HG03175 (cell line): Measurements from ENCODE around the gene STK11IP.

Experiments used
- ATAC-seq: cut with Tn5 transposase; IDR thresholded peaks from one replicate; pipeline ENCODE4 v1.9.1; 2021; ENCODE audit warnings: mild to moderate bottlenecking, moderate library complexity; ENCODE audit not compliant: unreplicated experiment

STK11IP gene

GRCh38 chr2:219614076-219614860, 16.6 kb downstream of the STK11IP start:
- no peak for ATAC-seq

- no peak for ATAC-seq
These were observed 17.4 kb downstream of the STK11IP start for GRCh38 chr2:219615036-219615435.

GRCh38 chr2:219615894-219616293, 18.2 kb downstream of the STK11IP start:
- no peak for ATAC-seq

DNA sequence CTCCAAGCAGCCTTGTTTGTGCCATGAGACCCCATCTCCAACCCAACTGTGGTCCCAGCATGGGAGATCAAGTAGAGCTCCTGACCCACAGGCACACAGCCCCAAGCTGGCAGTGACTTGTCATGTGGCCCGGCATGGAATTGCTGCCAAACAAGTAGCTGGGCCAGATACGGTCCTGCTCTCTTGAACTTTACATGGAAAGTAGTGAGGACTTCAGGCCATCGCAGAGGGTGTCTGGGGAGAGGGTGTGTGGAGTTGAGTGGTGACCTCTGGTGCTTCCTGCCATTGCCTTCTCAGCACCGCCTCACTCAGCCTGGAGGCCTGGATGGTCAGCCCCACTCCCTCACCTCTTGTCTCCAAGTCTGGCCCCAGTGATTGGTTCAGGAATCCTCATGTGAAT, 18.9 kb downstream of the STK11IP start:
- ATAC-seq, result no peak

DNA sequence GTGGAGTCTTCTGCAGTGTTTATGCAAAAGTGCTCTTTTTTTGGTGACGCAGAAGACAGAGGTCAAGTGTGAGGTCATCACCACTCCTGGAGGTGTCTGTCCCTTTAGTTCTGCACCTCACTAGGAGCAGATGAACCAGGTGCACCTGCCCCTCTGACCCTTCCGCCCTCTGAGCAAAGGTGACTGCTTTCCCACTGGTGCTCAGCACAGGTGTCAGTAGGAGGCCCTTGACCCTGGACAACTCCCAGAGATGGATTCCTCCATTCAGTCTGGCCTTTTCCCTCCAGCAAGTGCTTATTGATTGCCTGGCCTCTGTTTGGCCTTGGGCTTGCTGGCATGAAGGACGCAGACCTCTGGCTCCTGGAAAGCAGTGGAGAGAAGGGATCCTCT, 21.1 kb downstream of the STK11IP start:
- no peak for ATAC-seq

DNA sequence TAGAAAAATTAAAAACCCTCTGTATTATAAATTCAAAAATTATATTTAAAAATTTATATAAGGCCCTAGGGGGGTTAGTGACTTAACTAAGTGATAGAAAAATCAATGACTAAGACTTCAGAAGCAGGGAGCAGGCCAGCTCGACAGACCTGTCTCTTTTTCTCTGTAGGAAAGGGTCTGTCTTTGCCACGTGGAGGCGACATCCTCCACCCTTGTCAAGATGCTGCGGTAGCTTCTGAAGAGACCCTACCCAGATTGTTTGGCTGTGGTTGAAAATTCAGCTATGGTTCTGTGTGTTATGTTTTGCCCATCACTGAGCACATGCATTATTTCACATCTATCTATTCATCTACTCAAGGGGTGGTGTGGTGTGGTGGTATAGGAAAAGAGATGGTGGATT, 21.6 kb downstream of the STK11IP start:
- ATAC-seq, result no peak

GRCh38 chr2:219620546-219620945, 22.9 kb downstream of the STK11IP start:
- ATAC-seq, result no peak

GRCh38 chr2:219621935-219622334, 24.3 kb downstream of the STK11IP start:
- ATAC-seq, result no peak

DNA sequence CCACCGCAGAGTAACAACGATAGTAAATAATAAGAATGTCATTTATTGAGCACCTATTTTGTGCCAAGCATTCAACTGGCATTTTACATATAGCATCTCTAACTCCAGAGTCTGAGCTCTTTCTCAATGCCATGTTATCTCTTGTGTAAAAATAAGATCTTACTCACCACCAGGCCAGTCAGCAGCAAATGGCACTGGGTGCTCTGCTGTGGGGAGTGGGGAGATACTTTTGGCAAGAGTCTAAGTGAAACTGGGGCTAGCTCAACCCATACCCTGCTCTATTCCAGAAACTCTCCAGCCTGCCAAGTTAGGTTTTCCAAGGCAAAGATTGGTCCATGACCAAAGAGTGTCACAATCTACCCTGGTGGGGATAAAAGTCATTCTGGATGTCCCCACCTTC, 24.8 kb downstream of the STK11IP start:
- no peak for ATAC-seq

DNA sequence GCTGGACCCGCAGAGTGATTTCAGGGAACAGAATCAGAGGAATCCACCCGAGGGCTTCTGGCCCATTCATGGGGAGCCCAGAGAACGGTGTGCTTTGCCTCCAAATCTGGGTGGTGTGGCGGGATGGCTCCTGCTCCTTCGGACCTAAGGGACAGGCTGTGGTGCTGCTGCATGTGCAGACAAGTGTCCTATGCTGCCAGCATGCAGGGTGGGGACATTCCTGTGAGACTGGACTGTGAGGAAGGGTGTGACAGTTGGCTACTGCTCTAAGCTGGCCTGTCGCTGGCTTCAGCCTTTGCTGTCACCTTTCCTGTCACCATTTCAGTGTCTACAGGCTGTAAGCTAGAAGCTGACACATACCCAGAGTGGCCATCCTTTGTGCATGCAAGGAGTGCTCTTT, 26.9 kb downstream of the STK11IP start:
- no peak for ATAC-seq

GRCh38 chr2:219625179-219625578, 27.5 kb downstream of the STK11IP start:
- no peak for ATAC-seq

GRCh38 chr2:219626540-219626939, 28.9 kb downstream of the STK11IP start:
- no peak for ATAC-seq

DNA sequence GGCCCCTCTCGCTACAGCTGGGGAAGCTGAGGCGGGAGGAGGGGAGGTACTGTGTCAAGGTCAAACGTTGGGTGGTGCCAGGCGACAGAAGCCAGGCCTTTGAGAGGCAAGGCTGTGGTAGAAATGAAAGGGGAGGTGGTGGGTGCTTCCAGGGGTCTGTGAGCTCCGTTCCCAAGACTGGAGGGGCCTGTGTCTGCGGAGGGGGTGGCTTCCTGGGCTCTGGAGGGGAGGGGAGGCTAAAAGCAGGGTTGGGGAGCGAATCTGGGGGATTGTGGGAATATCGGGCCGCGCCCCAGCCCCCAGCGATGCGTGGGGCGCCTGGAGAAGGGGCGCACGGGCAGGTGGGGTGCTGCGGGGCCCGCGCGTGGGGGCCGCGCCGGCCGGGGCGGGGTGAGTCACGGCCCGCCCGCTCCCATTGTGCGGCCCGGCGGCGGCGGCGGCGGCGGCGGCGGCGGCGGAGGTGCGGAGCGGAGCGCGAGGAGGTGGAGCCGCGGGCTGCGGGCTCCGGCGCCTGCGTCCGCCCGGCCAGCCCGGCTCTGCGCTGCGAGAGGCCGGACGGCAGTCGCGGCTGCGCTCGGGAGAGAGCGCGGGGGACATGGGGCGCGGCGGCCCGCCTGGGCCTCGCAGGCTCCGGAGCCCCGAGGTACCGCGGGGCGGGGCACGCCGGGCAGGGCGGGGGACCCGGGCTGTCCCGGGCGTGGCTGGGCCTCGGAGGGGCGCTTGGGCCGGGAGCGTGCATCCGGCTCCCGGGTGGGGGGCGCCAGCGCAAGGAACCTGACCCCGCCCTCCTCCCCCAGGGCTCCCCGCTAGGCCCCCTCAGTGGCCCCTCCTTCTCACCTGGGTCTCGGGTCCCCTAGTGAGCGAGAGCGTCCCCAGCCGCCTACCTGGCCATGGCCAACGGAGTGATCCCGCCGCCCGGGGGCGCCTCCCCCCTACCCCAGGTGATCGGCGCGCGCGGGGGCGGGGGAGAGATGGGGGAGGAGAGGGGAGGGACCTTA, 29.7 kb downstream of the STK11IP start, which contains the start of gene SLC4A3:
Gene SLC4A3, plus strand, starts transcription at position 528 of the 998 bp plus-strand sequence. Its CDS starts 363 bp downstream, at position 891.
- no peak for ATAC-seq

GRCh38 chr2:219628235-219628985, 30.8 kb downstream of the STK11IP start:
- ATAC-seq, result no peak

- no peak for ATAC-seq
These were observed 31.6 kb downstream of the STK11IP start for GRCh38 chr2:219628986-219629901.

- no peak for ATAC-seq
These were observed 32.5 kb downstream of the STK11IP start for GRCh38 chr2:219629976-219630695.

GRCh38 chr2:219630770-219631405, 33.2 kb downstream of the STK11IP start:
- ATAC-seq, result no peak

DNA sequence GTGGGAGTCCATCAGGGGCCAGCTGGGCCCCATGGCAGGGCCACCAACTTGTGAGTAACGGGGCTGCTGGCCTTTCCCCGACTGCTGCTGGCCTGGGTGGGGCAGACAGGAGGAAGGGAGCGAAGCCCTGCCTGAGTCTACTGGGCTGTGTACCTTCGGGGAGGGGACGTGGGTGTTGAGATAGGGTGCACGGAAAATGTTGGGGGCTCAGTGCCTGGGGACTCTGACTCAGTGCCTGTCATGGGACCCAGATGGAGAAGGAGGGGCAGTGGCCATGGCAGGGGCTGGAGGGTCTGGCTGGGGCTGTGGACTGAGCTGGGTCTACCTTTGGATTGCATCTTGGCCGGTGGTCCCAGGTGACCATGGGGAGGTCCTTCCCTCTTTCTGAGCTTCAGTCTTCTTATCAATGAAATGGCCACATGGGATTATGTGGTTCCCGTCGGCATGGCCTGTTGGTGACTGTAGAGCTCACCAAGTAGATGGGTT, 33.8 kb downstream of the STK11IP start:
- no peak for ATAC-seq
